DMS53 (cell line): ENCODE data around the gene SPON2.
"Not testable (repeated sequence)": the region's sequence is repeated elsewhere in the genome, so short reads cannot be mapped to it uniquely, and the experiment has no call there.

Source experiments
- DNase-seq: peaks from one replicate; lab custom pipeline; 2025; lab: John Stamatoyannopoulos, UW

SPON2 gene

DNA sequence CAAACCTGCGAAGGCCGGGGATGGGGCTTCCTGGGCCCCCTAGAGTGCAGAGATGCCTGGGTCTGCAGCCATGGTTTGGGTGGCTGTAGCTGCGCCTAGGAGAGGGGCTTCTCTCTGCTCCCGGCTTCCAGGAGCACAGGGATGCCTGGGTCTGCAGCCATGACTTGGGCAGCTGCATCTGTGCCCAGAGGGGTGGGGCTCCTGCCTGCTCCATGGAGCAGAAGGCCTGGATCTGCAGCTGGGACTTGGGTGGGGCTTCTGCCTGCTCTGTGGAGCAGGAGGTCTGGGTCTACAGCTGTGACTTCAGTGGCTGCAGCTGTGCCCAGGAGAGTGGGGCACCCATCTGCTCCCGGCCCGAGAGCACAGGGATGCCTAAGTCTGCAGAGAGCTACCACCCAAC, 20.8 kb downstream of the SPON2 start:
- no peak for DNase-seq

DNA sequence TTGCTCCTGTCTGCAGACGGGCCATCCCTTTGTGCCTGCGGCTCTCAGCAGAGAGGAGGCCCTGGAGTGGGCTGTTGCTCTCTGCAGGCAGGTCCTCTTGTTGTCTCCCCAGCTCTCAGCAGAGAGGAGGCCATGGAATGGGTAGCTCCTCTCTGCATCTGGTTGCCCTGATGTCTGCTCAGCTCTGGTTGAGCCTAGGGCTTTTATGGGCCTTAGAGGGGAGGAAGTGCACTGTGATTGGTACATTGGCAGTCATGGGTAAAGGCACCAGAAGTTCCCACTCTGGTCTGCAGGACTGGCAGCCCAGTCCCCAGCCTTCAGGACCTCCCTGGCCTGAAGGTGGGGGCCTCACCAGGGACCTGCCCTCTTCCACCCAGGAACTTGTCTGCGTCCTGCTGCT, 21.5 kb downstream of the SPON2 start:
- no peak for DNase-seq

DNA sequence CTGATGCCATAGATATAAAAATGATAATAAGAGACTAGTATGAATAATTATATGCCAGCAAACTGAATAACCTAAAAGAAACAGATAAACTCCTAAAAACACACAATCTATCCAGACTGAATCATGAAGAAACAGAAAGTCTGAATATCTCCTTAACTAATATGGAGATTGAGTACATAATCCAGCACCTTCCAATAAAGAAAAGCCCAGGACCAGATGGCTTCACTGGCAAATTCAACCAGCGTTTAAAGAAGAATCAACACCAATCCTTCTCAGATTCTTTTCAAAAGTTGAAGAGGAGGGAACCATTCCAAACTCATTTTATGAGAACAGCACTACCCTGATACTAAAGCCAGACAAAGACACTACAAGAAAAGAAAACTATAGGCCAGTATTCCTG, 32.5 kb downstream of the SPON2 start:
- DNase-seq: no peak

DNA sequence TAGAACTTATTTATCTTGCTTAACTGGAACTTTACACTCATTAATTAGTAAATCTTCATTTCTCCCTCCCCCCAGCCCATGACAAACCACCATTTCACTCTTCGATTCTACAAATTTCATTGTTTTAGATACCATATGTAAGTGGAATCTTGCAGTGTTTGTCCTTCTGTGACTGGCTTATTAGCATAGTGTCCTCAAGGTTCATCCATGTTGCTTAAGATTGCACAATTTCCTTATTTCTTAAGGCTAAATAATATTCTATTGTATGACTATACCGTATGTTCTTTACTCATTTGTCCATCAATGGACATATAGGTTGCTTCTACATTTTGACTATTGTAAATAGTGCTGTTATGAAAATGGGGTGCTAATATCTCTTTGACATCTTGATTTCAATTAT, 34.5 kb downstream of the SPON2 start:
- DNase-seq: no peak

DNA sequence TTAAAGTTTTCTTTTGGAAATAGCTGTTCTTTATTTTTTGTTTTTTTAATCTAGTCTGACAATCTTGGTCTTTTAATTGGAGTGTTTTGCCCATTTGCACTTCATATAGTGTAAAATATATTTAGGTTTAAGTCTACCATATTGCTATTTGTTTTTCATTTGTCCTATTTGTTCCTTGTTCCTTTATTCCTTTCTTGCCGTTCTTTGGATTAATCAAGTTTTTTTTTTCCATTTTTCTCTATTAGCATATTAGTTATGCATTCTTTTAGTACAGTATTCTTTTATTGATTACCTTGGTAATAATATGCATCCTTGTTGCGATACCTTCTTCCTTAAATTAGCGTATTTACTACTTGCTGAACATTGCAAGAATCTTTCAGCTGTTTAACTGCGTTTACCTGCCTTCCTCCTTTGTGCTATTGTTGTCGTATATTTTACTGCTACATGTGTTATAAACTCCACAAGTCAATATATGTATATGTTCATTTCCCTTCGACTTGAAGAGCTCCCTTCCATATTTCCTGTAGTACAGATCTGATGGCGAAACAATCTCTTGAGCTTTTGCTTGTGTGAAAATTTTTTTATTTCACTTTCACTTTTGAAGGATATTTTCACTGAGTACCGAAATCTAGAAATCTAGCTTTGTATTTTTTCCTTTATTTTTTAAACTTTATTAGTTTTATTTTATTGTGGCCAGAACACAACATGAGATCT, 35.2 kb downstream of the SPON2 start:
- DNase-seq: no peak

DNA sequence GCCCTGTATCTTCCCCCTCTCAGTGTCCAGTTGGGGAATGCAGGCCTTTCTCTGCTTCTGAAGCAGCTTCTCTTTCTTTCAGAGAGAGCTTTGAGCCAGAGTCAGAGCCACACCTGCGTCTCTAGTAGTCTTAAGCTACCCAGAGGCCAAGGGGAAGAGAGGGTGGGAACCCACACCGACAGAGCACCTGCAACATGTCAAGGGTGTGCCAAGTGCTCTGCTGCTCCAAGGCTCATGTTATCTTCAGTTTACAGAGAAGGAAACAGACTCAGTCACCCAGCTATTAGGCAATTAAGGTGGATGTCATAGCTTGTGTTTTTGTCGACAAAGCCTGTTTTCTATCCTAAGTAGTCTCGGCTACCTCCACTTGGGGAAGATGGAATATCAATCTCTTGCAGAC, 36.3 kb downstream of the SPON2 start:
- no peak for DNase-seq

DNA sequence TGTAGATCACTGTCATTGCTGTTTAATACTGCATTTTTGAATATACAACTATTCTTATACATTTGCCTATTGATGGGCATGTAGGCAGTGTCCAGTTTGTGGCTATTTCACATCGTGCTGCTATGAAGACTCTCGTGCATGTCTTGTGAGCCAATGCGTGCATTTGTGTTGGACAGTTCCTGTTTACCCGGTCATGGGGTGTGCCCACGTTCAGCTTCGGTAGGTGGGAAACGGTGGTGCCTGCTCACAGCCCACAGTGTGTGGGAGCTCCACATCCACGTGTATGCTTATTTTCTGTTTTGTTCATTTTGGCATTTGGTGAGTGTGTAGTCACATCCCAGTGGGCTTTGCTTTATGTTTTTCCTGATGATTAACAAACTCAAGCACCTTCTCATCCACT, 39.4 kb downstream of the SPON2 start:
- DNase-seq: no peak

DNA sequence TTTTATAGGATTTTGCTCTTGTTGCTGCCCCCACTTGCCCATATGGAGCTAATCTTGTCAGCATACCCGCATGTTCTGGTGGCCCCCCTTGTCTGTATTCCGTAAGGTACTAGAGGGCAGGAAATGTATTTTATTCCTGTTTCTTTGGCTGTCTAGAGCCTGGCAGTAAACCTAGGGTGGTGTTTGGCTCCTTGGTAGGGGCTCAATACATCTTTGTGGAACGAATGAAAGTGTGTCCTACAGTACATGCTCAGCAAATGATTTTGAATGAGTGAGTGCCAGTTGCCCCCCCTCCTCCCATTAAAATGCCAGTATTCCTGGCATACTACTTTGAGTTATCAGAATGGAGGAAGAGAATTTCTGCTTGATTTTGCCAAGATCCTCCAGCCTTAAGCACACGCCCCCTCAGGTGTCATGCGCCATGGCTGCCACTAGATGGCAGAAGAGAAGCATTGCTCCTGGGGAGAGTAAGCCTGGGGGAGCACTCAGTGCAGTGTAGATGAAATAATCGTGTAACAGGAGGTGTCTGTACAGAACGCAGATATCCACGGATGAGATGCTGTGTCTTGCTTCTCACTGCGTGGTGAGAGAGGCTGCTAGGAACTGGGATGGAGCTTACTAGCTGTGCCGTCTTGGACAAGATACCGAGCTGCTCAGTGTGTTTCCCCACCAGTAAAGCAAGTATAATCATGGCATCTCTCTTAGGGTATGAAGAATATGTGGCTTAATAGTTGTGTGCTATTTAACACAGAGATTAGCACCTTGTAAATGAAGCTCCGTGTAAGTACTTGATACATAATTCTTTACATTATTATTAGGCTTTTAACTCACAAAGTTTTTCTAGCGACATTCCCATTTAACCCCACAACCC, 41.8 kb downstream of the SPON2 start:
- DNase-seq: peak; percentile 89

DNA sequence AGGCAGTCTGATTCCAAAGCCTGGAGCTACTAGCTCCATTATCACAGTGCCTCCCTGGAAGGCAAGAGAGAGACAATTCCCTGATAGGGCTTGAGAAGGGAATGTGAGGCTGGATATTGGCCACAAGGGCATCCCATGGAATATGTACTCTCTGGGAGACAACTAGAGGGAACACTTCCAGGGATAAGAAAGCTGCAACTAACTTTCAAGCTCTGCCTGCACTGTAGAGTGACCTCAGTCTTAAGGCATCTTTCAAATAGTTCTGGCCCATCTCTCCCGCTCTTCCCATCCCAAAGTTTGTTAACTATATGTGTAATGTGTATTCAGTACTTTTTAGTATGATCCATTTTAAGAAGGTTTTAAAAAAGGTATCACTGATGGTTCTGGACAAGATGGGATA, 45.9 kb downstream of the SPON2 start:
- no peak for DNase-seq

DNA sequence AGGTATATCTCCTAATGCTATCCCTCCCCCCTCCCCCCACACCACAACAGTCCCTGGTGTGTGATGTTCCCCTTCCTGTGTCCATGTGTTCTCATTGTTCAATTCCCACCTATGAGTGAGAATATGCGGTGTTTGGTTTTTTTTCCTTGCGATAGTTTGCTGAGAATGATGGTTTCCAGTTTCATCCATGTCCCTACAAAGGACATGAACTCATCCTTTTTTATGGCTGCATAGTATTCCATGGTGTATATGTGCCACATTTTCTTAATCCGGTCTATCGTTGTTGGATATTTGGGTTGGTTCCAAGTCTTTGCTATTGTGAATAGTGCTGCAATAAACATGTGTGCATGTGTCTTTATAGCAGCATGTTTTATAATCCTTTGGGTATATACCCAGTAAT, 46.9 kb downstream of the SPON2 start:
- not testable (repeated sequence) for DNase-seq

DNA sequence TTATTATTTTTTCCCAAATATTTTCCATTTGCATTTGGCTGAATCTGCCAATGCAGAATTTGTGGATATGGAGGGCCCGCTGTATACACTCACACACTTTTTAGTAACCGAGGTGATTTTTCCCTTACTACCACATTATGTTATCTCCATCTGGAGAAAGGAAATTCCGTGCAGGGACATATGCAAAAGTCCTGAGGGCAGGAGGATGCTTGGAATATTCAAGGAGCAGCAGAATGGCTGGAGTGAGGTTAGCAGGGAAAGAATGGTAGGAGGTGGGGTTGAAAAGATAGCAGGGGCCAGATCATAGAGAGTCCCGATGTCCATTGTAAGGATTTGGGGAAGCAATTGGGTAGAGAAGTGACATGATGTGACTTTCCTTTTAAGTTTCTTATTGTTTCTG, 47.6 kb downstream of the SPON2 start:
- no peak for DNase-seq

DNA sequence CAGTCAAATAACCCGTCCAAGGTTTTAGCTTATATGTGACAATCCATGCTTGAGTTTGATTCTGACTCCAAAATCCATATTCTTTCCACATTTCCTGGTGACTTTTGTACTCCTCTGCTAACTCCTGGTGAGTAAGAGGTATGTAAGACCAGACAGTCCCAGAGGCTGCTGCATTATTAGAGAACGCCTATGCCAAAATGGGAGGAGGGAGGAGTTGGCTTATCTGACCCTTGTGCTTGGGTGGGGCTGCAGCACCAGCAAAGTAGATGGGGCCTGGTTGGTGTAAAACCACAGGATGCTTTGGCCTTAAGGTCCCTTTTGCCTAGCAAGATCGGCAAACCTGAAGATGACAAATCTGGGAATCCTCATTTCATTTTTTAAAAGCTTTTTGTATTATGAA, 49.9 kb downstream of the SPON2 start:
- no peak for DNase-seq
